GM12878 (cell line): ENCODE measurements around the gene SASH3. TPM values are rescaled to one million over a fixed set of nuclear protein-coding genes. Genes with fewer than 3 reads are reported as not detected.

ENCODE experiments used
- ATAC-seq: fragments of 200-7000 bp; cut with Tn5 transposase; 3 replicates; pipeline ENCODE4 v1.9.1; 2020; ENCODE audit warnings: mild to moderate bottlenecking, moderate library complexity
- BruUV-seq: library from RNA; stranded (reverse); fragments of 400-500 nt; replicated peaks from 2 replicates; lab custom pipeline; 2021; lab: Mats Ljungman, UMichigan
- CTCF ChIA-PET: fragments of 300-600 bp; sonication (Branson Sonifier 250); formaldehyde crosslinking; extraction: SDS; loops from one replicate; lab custom pipeline; 2021; ENCODE audit warnings: inconsistent platforms; lab: Yijun Ruan, JAX
- POLR2A ChIA-PET: fragments of 350-600 bp; formaldehyde crosslinking; extraction: SDS; loops from one replicate; lab custom pipeline; 2021; ENCODE audit warnings: inconsistent platforms; lab: Charles Lee
- RAD21 ChIA-PET: fragments of 300-600 bp; sonication (Branson Sonifier 250); formaldehyde crosslinking; loops from one replicate; lab custom pipeline; 2023; ENCODE audit warnings: antibody characterized with exemption; ENCODE audit not compliant: unreplicated experiment; lab: Charles Lee
- SMC1A ChIA-PET: fragments of 300-600 bp; sonication (Branson Sonifier 250); formaldehyde crosslinking; loops from one replicate; lab custom pipeline; 2023; ENCODE audit not compliant: unreplicated experiment, uncharacterized antibody; lab: Charles Lee
- DNase-seq: peaks from one replicate; pipeline ENCODE4 v3.0.0-alpha.2; 2011; ENCODE audit warnings: low read depth, low spot score
- FAIRE-seq: peaks from 3 replicates; lab custom pipeline; 2011; peaks lifted over from hg19 to GRCh38; lab: Jason Lieb, UNC
- H2AFZ ChIP-seq: 2 replicates; pipeline ENCODE4 v1.6.0; 2011; ENCODE audit warnings: low read depth, low read length, control low read depth; ENCODE audit not compliant: control insufficient read depth
- H3K27ac ChIP-seq: 2 replicates; pipeline ENCODE4 v1.5.1; 2011; ENCODE audit warnings: control low read depth; ENCODE audit not compliant: control insufficient read depth, insufficient read depth
- H3K27me3 ChIP-seq, 2 experiments: replicated peaks in 1 of 2; 2 replicates each; pipeline versions ENCODE4 v1.6.0 to v1.6.1; 2011; ENCODE audit warnings: low read length in 1 of 2; ENCODE audit not compliant: control insufficient read depth in 2 of 2, insufficient read depth in 2 of 2
- H3K36me3 ChIP-seq, 2 experiments: 2 replicates each; pipeline ENCODE4 v1.5.1; 2011; ENCODE audit warnings: low read length in 1 of 2; ENCODE audit not compliant: control insufficient read depth in 2 of 2, insufficient read depth in 2 of 2
- H3K4me1 ChIP-seq: 2 replicates; pipeline ENCODE4 v1.6.1; 2011; ENCODE audit warnings: mild to moderate bottlenecking, low read length, moderate library complexity, mixed read lengths; ENCODE audit not compliant: control insufficient read depth, insufficient read depth
- H3K4me2 ChIP-seq: 2 replicates; pipeline ENCODE4 v1.6.0; 2011; ENCODE audit warnings: control low read depth; ENCODE audit not compliant: control insufficient read depth, insufficient read depth
- H3K4me3 ChIP-seq: fragments of 200-600 bp; sonication (generic); 2 replicates; pipeline ENCODE4 v1.5.1; 2016
- H3K79me2 ChIP-seq: 2 replicates; pipeline ENCODE4 v1.6.0; 2011; ENCODE audit warnings: low read length; ENCODE audit not compliant: control insufficient read depth, insufficient read depth
- H3K9ac ChIP-seq: 2 replicates; pipeline ENCODE4 v1.8.0; 2011; ENCODE audit warnings: low read length, control low read depth, mixed read lengths; ENCODE audit not compliant: control insufficient read depth, insufficient read depth
- H3K9me3 ChIP-seq: replicated peaks from 3 replicates; pipeline ENCODE4 v1.5.1; 2011; ENCODE audit warnings: mild to moderate bottlenecking, low read length; ENCODE audit not compliant: control insufficient read depth, insufficient read depth
- H4K20me1 ChIP-seq: 2 replicates; pipeline ENCODE4 v1.6.0; 2011; ENCODE audit not compliant: control insufficient read depth, insufficient read depth
- CBX5 ChIP-seq: sonication (generic); IDR thresholded peaks from 2 replicates; pipeline ENCODE4 v1.6.1; 2016; ENCODE audit warnings: low read depth, moderate library complexity, mild to moderate bottlenecking, inconsistent platforms
- FOXM1 ChIP-seq: IDR thresholded peaks from 2 replicates; pipeline ENCODE4 v1.6.1; 2012; ENCODE audit warnings: low read depth, mild to moderate bottlenecking, inconsistent platforms, low read length, moderate library complexity
- HDAC6 ChIP-seq: fragments of 200-600 bp; sonication (generic); IDR thresholded peaks from one replicate; pipeline ENCODE4 v1.8.0; 2017; ENCODE audit warnings: antibody characterized with exemption; ENCODE audit not compliant: unreplicated experiment
- IRF3 ChIP-seq: fragments of 450-650 bp; IDR thresholded peaks from 2 replicates; pipeline ENCODE4 v1.6.1; 2014; ENCODE audit warnings: mild to moderate bottlenecking
- MTA3 ChIP-seq: IDR thresholded peaks from 2 replicates; pipeline ENCODE4 v1.6.1; 2012; ENCODE audit warnings: low read length, inconsistent platforms, borderline replicate concordance
- NR2C2 ChIP-seq: IDR thresholded peaks from 2 replicates; pipeline ENCODE4 v1.6.1; 2011; ENCODE audit warnings: borderline replicate concordance, low read depth; ENCODE audit not compliant: control insufficient read depth, insufficient read length
- SREBF1 ChIP-seq: IDR thresholded peaks from 2 replicates; pipeline ENCODE4 v1.6.1; 2012; ENCODE audit warnings: mild to moderate bottlenecking, low read length
- ZNF622 ChIP-seq: fragments of 450-650 bp; IDR thresholded peaks from 2 replicates; pipeline ENCODE4 v1.6.1; 2017; ENCODE audit warnings: mild to moderate bottlenecking, inconsistent platforms
- ZNF687 ChIP-seq: fragments of 450-650 bp; IDR thresholded peaks from 2 replicates; pipeline ENCODE4 v1.6.1; 2017; ENCODE audit warnings: mild to moderate bottlenecking, moderate library complexity
- WGBS: methylation state at CpG from one replicate; pipeline ENCODE4 v1.1.6; 2016; ENCODE audit warnings: low lambda C conversion rate; ENCODE audit not compliant: insufficient replicate concordance, insufficient coverage; ENCODE audit errors: missing lambda C conversion rate; 5-methylcytosine and 5-hydroxymethylcytosine counted together
- in situ Hi-C: fragments of 300-500 bp; cut with MboI; formaldehyde crosslinking; loops from 9 replicates; pipeline ENCODE4 v1.14.3; 2018; ENCODE audit warnings: mixed read lengths
- intact Hi-C: fragments of 100-400 bp; cut with micrococcal nuclease; formaldehyde crosslinking; loops from one replicate; pipeline ENCODE4 v1.14.2; 2022; ENCODE audit not compliant: unreplicated experiment
- polyA plus RNA-seq, 11 experiments: library from polyadenylated mRNA; depleted of rRNA in 4 of 11; unstranded in 6 of 11; stranded (reverse) in 5 of 11; fragments of >200 nt; fragmentation: Nextera tagmentation in 4 of 11; fragmentation: Illumina TruSeq in 1 of 11; extraction: Ambion mirVana in 4 of 11; extraction: Trizol in 1 of 11; gene quantifications; 1 replicate in 1 of 11; 2 replicates in 10 of 11; pipeline versions ENCODE4 v1.2.1 to v1.2.3, GENCODE V29; 2011 to 2016; ENCODE audit warnings: inconsistent platforms in 2 of 11, missing spikeins in 2 of 11, low read depth in 1 of 11
- total RNA-seq, 4 experiments: library from RNA; depleted of rRNA in 3 of 4; stranded (reverse); fragments of >200 nt in 3 of 4; fragmentation: Illumina TruSeq in 1 of 4; extraction: Trizol in 1 of 4; gene quantifications; 2 replicates each; pipeline versions ENCODE4 v1.2.1 to v1.2.3, GENCODE V29; 2013 to 2021

SASH3 gene
- total and polyA plus RNA-seq, 10 of the 15 experiments (the other 5 are each of a cell fraction or from before 2014, with no cell fraction given): 23.1 to 233 (median 160) TPM

- in situ Hi-C loops: no loop called here
- Histone ChIP-seq H3K4me2 (no peak overlapping the region), H4K20me1 (no peaks in the 10 kb centered on the region), H3K27ac (0 out of 2 replicates have a peak overlapping the region, but pooled peaks have one; percentile 38), H3K9ac (no peak overlapping the region), H3K4me1 (peaks cover 29% of the 10 kb centered on the region), H3K9me3 (no peaks in the 10 kb centered on the region), H3K27me3 (no peaks in the 10 kb centered on the region), H3K36me3 (no peaks in the 10 kb centered on the region), H3K4me3 (no peak overlapping the region), H3K79me2 (no peaks in the 10 kb centered on the region), H2AFZ (no peak overlapping the region)
- no peak for DNase-seq
- CTCF ChIA-PET: interaction anchor here (0.6 to 6.9 kb wide), 4 partner anchors 9 to 63 kb away, joined by 3 to 80 read pairs (median 5); no protein-coding TSS in a partner anchor
- TF ChIP-seq IRF3 (no peak), FOXM1 (no peak), MTA3 (no peak), CBX5 (no peak)
- POLR2A ChIA-PET: interaction anchor here (0.6 to 2.8 kb wide), 5 partner anchors 13 to 60 kb away, joined by 3 to 17 read pairs (median 4); partner anchors contain the start of gene SASH3
- FAIRE-seq: no peak
- SMC1A ChIA-PET: interaction anchor here (5.8 to 6.0 kb wide), 2 partner anchors 10 to 22 kb away, joined by 57 to 58 read pairs; partner anchors contain the start of gene SASH3
- WGBS: 55% methylated on average over 9 of the region's 9 CpGs
- no TSS peak for BruUV-seq
- ATAC-seq: peak; percentile 5; the same call in 1 of the 3 replicates
- RAD21 ChIA-PET: interaction anchor here (1.3 to 5.6 kb wide), 5 partner anchors 8 to 63 kb away, joined by 3 to 65 read pairs (median 14); partner anchors contain the start of gene SASH3
- intact Hi-C loops: no loop called here
Measured at GRCh38 chrX:129760155-129760554, 19.6 kb upstream of the SASH3 start.

GRCh38 chrX:129760981-129761380, 18.8 kb upstream of the SASH3 start:
- ChIA-PET RAD21 (interaction anchor here (2.7 kb wide), 1 partner anchor 11 kb away, joined by 15 read pairs; no protein-coding TSS in a partner anchor), SMC1A (interaction anchor here (6.0 kb wide), 1 partner anchor 21 kb away, joined by 58 read pairs; the partner anchor contains the start of gene SASH3), POLR2A (no interaction called here), CTCF (interaction anchor here (6.9 kb wide), 1 partner anchor 62 kb away, joined by 80 read pairs; no protein-coding TSS in a partner anchor)
- DNase-seq: no peak
- in situ Hi-C loops: no loop called here
- Histone ChIP-seq H3K4me2 (no peak overlapping the region), H3K4me3 (no peak overlapping the region), H3K9me3 (no peaks in the 10 kb centered on the region), H3K27ac (no peak overlapping the region), H2AFZ (no peak overlapping the region), H3K27me3 (no peaks in the 10 kb centered on the region), H4K20me1 (no peaks in the 10 kb centered on the region), H3K4me1 (peaks cover 29% of the 10 kb centered on the region), H3K79me2 (no peaks in the 10 kb centered on the region), H3K36me3 (no peaks in the 10 kb centered on the region), H3K9ac (no peak overlapping the region)
- FAIRE-seq: no peak
- intact Hi-C loops: no loop called here
- no peak for ATAC-seq
- BruUV-seq: no TSS peak
- 75% methylated on average over 6 of the region's 6 CpGs for WGBS
- TF ChIP-seq ZNF622 (no peak), HDAC6 (no peak), NR2C2 (no peak), ZNF687 (no peak), SREBF1 (no peak)
